H7 (cell line): ENCODE data around the gene RYR2. TPM values are rescaled to one million over a fixed set of nuclear protein-coding genes. Genes with fewer than 3 reads are reported as not detected.
A peak's percentile ranks its signal among the peaks of the same experiment; 100 is the strongest.
"Not testable (repeated sequence)": the region's sequence is repeated elsewhere in the genome, so short reads cannot be mapped to it uniquely, and the experiment has no call there.

ENCODE experiments used
- DNase-seq: peaks from one replicate; pipeline ENCODE4 v3.0.0; 2012
- H3K27me3 ChIP-seq: 2 replicates; pipeline ENCODE4 v1.6.0; 2011; ENCODE audit warnings: mild to moderate bottlenecking, low read length; ENCODE audit not compliant: control insufficient read depth, insufficient read depth
- H3K36me3 ChIP-seq: replicated peaks from 2 replicates; pipeline ENCODE4 v1.5.1; 2011; ENCODE audit warnings: low read length; ENCODE audit not compliant: control insufficient read depth, insufficient read depth
- H3K4me3 ChIP-seq: 2 replicates; pipeline ENCODE4 v1.5.1; 2011; ENCODE audit warnings: low read depth, mild to moderate bottlenecking, control low read depth, low read length, moderate library complexity; ENCODE audit not compliant: insufficient read depth
- total RNA-seq: library from RNA; depleted of rRNA; stranded (reverse); fragments of >200 nt; shearing (Covaris generic); gene quantifications from 2 replicates; pipeline ENCODE4 v1.2.3, GENCODE V29; 2014

RYR2 gene
- total RNA-seq, 1 experiment from 2014 or later: 17.6 TPM

DNA sequence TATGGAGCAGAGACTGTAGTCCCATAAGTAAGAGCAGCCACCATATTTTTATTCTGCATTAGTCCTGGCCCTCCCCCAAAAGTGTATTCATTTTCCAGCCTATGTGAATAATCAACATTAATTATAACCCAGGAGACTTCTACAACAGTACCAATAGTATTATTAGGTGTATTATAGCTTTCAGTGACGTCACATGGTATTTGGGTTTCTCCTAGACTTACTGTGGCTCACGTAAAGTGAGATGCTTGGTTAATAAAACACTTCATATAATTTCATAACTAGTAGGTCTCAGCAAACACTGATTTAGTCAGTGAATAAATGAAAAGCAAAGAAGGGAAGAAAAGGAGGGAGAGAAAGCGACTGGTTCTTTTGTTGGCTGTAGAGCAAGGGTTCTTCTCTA is 762.5 kb downstream of the RYR2 start:
- Histone ChIP-seq H3K36me3 (no peaks in the 10 kb centered on the region), H3K4me3 (no peak overlapping the region), H3K27me3 (no peaks in the 10 kb centered on the region)
- no peak for DNase-seq

GRCh38 chr1:237809099-237809498 is 767.1 kb downstream of the RYR2 start:
- H3K4me3 ChIP-seq: no peak overlapping the region
- no peak for DNase-seq
- H3K36me3 ChIP-seq: no peaks in the 10 kb centered on the region
- H3K27me3 ChIP-seq: no peaks in the 10 kb centered on the region

GRCh38 chr1:237811633-237812032 is 769.6 kb downstream of the RYR2 start:
- H3K36me3 ChIP-seq: no peaks in the 10 kb centered on the region
- H3K27me3 ChIP-seq: no peaks in the 10 kb centered on the region
- no peak overlapping the region for H3K4me3 ChIP-seq
- no peak for DNase-seq

GRCh38 chr1:237812061-237812460 is 770.1 kb downstream of the RYR2 start:
- no peak for DNase-seq
- no peaks in the 10 kb centered on the region for H3K27me3 ChIP-seq
- no peak overlapping the region for H3K4me3 ChIP-seq
- H3K36me3 ChIP-seq: no peaks in the 10 kb centered on the region

DNA sequence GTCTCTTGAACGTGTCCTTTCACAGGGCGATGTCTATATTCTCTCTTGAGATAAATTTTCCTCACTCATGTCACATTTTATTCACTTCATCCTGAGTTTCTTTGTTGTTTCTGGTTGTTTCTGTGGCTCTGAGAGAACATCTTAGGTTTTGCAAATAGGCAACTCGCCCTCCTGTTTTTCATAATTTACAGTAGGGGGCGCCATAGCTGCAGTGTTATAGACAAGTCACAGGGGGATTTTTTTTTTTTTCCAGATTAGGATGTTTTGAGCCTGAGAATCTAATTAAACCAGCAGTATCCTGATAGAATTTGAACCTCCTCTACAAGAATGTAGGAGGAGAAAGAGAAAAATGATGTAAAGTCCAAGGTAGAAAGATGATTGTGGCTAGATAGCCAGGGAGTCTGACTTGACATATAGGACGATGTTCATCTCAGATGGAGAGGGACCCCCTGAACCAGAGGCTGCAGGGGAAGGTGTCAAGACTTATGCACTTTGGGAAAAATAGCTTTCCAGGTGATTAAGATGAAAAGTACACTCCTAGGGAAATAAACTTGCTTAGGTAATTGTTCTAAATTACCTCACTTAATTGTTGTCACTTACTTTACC is 772.4 kb downstream of the RYR2 start:
- Histone ChIP-seq H3K27me3 (no peaks in the 10 kb centered on the region), H3K36me3 (no peaks in the 10 kb centered on the region), H3K4me3 (no peak overlapping the region)
- DNase-seq: peak; percentile 28

DNA sequence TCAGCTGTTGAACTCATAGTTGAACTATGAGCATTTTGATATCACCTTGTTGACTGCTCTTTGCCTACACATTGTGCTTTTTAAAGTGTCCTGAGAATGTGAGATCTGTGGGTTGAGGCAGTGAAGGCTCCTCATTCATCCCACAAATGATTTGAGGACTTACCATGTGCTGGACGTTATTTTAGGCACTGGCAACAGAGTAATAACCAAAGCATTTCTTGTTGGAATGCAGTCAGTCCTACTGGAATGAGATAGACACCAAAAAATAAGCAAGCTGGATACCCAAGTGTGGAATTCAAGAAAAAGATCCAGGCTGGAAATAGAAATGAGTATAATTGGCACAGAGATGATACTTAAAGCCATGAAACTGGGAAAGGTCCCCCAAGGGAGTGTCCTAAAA is 775.3 kb downstream of the RYR2 start:
- Histone ChIP-seq H3K27me3 (no peaks in the 10 kb centered on the region), H3K36me3 (no peaks in the 10 kb centered on the region), H3K4me3 (no peak overlapping the region)
- no peak for DNase-seq

DNA sequence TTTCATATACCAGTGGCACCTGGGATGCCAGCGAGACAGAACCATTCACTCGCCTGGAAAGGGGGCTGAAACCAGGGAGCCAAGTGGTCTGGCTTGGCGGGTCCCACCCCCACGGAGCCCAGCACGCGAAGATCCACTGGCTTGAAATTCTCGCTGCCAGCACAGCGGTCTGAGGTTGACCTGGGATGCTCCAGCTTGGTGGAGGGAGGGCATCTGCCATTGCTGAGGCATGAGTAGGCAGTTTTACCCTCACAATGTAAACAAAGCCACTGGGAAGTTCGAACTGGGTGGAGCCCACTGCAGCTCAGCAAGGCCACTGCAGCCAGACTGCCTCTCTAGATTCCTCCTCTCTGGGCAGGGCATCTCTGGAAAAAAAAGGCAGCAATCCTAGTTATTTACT is 778.6 kb downstream of the RYR2 start:
- DNase-seq, H3K36me3 ChIP-seq, H3K27me3 ChIP-seq, H3K4me3 ChIP-seq: not testable (repeated sequence)

DNA sequence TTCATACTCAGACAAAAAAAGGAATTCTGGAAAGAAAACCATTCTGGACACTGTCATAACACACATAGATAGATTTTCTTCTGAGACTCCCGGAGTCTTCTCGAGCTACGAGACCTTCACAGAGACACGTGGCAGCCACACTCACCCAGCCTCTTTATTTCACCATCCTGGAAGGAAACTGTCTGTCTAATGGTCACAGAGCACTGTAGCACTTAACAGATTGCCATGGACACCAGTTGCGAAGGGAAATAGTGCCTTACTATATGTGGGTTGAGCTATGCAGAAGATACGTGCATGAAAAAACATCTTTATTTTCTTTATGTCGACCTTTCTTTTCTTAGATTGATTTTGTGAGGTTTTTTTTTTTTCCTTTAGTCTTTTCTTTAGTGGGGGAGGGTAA is 790.9 kb downstream of the RYR2 start:
- H3K4me3 ChIP-seq: no peak overlapping the region
- no peaks in the 10 kb centered on the region for H3K27me3 ChIP-seq
- H3K36me3 ChIP-seq: no peaks in the 10 kb centered on the region
- DNase-seq: no peak

DNA sequence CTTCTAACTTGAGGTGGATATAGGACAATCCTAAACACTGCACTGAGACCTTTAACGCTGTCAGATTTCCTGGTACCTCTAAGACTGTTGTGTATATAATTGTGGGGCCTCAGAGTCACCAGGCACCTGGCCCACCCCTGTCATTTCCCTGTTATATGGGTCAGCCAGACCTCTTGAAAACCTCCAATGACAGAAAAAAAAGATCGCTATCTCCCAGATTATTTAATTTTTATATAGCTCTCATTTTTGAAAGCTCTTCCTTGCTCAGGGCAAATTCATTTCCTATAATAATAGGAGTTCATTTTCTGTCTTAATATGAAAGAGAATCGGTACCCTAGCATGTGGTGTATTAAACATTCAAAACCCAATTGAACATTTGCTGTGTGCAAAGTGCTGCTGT is 792.1 kb downstream of the RYR2 start:
- DNase-seq: no peak
- no peak overlapping the region for H3K4me3 ChIP-seq

GRCh38 chr1:237834461-237834860 is 792.5 kb downstream of the RYR2 start:
- Histone ChIP-seq H3K27me3 (no peaks in the 10 kb centered on the region), H3K36me3 (no peaks in the 10 kb centered on the region), H3K4me3 (no peak overlapping the region)
- no peak for DNase-seq

More for the DNA sequence above, 792.1 kb downstream of the RYR2 start:
- H3K36me3 ChIP-seq: no peaks in the 10 kb centered on the region
- no peaks in the 10 kb centered on the region for H3K27me3 ChIP-seq

- no peaks in the 10 kb centered on the region for H3K27me3 ChIP-seq
- H3K4me3 ChIP-seq: no peak overlapping the region
- H3K36me3 ChIP-seq: no peaks in the 10 kb centered on the region
- no peak for DNase-seq
Observed at GRCh38 chr1:237838320-237838719, 796.3 kb downstream of the RYR2 start.

DNA sequence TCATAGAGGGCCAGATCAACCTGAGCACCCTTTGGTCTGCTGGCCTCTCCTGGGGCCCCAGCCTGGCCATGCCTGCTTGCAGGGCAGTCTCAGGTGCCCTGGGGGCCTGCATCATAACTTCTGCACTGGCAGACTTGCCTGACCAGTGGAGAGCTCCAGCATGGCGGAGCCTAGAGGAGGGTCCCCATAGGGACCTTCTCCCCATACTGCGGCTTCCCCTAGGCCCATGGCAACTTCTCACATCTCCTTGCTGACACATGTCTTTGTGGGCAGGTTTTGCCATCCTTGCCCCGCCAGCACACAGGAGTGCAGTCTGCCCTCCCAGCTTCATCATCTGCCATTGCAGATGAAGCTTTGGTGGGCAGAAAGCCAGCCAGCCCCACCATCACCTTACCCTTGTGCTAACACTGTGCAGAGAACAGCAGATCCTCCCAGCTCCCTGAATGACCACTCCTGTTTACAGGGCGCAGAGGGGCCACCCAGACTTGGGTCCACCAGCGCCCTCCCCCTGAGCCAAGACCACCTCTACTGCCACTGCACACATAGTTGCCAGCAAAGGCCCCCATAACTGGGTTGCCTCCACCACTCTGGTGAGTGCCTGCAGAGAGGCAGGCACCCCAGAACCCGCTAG is 797.0 kb downstream of the RYR2 start:
- no peak overlapping the region for H3K4me3 ChIP-seq
- DNase-seq: no peak
- H3K36me3 ChIP-seq: no peaks in the 10 kb centered on the region
- H3K27me3 ChIP-seq: no peaks in the 10 kb centered on the region

GRCh38 chr1:237841485-237841884 is 799.5 kb downstream of the RYR2 start:
- H3K4me3 ChIP-seq: no peak overlapping the region
- no peaks in the 10 kb centered on the region for H3K36me3 ChIP-seq
- H3K27me3 ChIP-seq: no peaks in the 10 kb centered on the region
- no peak for DNase-seq

GRCh38 chr1:237843516-237843915 is 801.5 kb downstream of the RYR2 start:
- DNase-seq, H3K4me3 ChIP-seq, H3K27me3 ChIP-seq, H3K36me3 ChIP-seq: not testable (repeated sequence)

DNA sequence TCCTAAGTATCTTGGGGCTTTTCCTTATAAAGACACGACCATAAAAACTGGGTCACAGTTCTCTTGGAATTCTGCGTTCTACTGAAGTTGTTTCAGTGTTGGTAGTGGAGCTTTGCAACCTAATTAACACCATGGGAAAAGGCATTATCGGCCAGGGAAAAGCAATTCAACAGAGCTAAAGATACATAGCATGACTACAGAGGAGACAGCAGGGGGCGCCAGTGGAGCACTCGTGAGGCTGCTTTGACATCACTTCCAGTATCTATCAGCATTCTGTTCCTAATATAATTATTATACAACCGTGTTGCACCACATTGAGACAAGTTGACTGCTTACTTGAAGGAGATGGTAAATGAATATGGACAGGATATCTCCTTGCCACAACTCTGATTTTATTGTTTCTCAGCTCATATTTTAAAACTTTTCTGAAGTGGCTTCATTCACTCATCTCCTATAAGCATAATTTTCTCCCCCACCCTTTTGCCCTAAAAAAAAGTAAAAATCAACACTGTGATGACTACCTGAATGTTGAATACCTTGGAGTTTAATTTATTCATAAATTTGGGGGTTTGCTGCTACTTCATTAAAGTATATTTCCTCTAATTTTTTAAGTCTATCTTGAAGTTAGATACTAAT is 809.3 kb downstream of the RYR2 start:
- no peak overlapping the region for H3K4me3 ChIP-seq
- H3K27me3 ChIP-seq: no peaks in the 10 kb centered on the region
- peak; percentile 59 for DNase-seq
- H3K36me3 ChIP-seq: no peaks in the 10 kb centered on the region
